Right ventricle myocardium inferior (tissue), 1 donor: Measurements from ENCODE around the gene ZSCAN25. TPM values are rescaled to one million over a fixed set of nuclear protein-coding genes. Genes with fewer than 3 reads are reported as not detected.
"Not testable (repeated sequence)": the region's sequence is repeated elsewhere in the genome, so short reads cannot be mapped to it uniquely, and the experiment has no call there.

Source experiments
- ATAC-seq: fragments of 200-7000 bp; cut with Tn5 transposase; one replicate; pipeline ENCODE4 v1.9.1; 2020; ENCODE audit warnings: mild to moderate bottlenecking, moderate library complexity
- DNase-seq: peaks from one replicate; pipeline ENCODE4 v3.0.0; 2021; ENCODE audit errors: missing footprints
- intact Hi-C: fragments of 100-400 bp; cut with DNase I; formaldehyde crosslinking; loops from one replicate; pipeline ENCODE4 v1.11.0; 2022
- long read RNA-seq: library from polyadenylated mRNA; unstranded; transcript quantifications from one replicate; pipeline ENCODE4 v2.0.0, GENCODE V29; 2021
- total RNA-seq: library from RNA; stranded (reverse); fragmentation: NEBNext Ultra II Directional; extraction: Animal tissue kit (Norgen Biotek cat#: 25700); gene quantifications from one replicate; pipeline ENCODE4 v1.2.1, GENCODE V29; 2021
- donor health status: DM: no; HTN: yes; CAD: no; lungs with severe emphysema.

ZSCAN25 gene
- 8.1 TPM for total RNA-seq
- long read RNA-seq, partial matches to known transcripts, result 0 of 4 reads
- long read RNA-seq, other reads (novel, unspliced or antisense), result 4 of 4 reads

DNA sequence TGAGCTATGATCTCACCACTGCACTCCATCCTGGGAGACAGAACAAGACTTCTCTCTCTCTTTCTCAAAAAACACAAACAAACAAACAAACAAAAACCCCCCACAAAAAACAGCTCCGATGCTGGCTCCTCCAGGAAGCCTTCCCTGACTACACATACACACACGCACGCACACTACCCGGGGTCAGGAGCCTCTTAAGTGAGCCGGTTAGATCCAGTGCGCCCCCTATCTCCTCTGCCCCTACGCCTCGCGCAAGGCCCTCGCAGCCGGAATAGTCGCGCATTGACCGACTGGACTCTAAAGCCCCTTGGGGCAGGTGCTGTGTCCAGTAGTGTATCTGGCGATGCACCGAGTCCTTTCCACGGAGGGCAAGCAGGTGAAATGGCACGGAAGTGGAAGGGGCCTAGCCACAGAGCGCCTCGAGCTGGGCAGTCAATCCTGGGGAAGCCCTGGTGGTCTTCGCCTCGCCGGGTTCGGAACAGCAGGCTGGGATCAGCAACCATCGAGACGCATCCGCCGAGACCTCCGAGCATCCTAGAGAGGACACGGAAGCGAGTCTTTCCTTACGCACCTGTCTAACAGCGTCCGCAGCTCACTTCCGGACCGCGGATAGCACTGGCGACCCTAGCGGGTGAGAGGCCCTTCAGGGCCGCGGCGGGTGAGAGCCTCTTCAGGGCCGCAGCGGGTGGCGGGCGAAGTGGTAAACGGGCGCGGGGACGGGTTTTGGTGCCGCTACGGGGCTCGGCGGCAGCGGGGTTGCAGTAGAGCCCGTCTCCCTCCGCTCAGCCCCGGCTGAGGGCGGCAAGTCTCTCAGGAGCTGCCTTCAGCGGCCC lies at the start of gene ZSCAN25:
Gene ZSCAN25 (plus strand): TSS at position 588 of the 833 bp plus-strand sequence. CDS start 2,661 bp downstream, outside the sequence.
- intact Hi-C loops, result no loop called here
- ATAC-seq, result peak; percentile 97
- peak; percentile 94 for DNase-seq

DNA sequence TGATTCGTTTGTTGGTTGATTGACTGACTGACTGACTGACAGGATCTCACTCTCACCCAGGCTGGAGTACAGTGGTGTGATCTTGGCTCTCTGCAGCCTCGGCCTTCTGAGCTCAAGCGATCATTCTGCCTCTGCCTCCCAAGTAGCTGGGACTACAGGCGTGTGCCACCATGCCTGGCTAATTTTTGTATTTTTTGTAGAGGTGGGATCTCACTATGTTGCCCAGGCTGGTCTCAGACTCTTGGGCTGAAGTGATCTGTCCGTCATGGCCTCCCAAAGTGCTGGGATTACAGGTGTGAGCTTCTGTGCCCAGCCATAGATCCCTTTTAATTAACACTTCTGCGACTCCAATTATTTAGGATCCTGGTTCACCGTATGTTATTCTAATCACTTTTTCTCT lies 48.0 kb upstream of the ZSCAN25 start:
- intact Hi-C loops, ATAC-seq, DNase-seq: not testable (repeated sequence)

DNA sequence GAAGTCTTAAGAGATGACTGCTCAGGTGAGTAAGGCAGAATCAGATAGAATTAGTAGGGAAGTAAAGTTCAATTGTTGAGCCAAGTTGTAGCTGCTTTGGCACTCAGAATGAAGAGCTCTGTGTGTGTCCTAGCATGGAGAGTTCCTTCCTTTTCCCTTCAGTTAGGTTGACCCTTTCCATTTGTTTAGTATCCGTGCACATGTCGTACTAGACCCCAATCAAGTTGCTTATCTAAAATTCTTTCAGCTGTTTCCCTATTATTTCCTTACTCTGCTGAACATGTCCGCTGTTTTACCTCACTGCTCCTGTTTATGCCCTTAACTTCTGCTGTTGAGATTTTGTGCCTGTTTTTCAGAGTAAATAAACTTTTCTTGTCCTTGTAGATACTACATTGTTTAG lies 45.0 kb upstream of the ZSCAN25 start:
- no peak for ATAC-seq
- no peak for DNase-seq
- intact Hi-C loops, result no loop called here

DNA sequence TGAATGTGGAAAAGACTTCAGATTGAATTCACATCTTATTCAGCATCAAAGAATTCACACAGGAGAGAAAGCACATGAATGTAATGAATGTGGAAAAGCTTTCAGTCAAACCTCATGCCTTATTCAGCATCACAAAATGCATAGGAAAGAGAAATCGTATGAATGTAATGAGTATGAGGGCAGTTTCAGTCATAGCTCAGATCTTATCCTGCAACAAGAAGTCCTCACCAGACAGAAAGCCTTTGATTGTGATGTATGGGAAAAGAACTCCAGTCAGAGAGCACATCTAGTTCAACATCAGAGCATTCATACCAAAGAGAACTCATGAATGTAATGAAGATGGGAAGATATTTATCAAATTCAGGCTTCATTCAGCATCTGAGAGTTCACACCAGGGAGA lies 43.5 kb upstream of the ZSCAN25 start:
- intact Hi-C loops, result no loop called here
- ATAC-seq (no peak), DNase-seq (no peak)

DNA sequence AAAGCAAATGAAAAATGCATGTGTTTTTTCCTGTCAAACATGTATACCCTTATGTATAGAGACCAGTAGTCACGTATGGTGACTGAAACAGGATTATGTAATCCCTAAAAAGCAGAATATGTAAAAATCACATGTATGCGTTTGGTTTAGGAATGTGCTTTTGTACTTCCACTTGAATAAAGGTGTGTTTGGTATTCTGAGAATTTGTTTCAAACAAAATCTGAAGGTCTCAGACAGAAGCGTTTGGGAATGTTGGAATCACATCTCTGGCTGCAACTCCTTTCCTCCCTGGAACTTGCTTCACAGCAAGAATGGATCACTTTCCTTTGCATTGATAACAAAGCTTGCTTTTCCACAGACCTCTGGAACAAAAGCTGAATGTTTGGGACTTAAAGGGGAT lies 40.5 kb upstream of the ZSCAN25 start:
- no peak for ATAC-seq
- no peak for DNase-seq
- intact Hi-C loops, result no loop called here

DNA sequence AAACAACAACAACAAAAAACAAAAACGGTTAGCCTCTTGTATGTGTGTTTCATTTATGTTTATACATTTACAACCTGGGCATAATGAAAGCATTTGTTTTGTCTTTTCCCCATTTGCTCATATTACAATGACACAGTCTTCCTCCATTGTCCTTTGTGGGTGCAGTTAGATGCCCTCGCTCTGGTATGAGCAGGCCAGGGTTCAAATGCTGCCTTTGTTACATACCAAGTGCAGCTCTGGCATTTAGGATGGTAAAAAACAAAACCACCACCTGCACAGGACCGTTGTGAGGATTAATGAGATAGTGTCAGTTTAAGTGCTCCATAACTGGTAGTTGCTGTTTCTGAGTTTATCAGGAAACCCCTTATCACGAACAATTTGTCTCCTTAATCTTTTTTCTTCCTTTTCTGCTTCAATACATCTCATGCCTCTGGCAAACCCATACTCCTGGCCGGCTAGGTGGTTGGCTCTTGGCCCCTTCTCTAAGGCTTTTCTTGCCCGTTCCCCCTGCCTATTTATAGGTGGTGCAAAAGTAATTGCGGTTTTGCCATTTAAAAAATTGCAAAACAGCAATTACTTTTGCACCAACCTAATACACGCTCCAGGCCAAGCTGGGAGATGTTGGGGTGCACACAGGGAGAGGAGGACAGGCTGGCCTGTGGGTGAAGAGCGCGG lies 37.3 kb upstream of the ZSCAN25 start:
- ATAC-seq, result no peak
- intact Hi-C loops, result no loop called here
- DNase-seq, result no peak

DNA sequence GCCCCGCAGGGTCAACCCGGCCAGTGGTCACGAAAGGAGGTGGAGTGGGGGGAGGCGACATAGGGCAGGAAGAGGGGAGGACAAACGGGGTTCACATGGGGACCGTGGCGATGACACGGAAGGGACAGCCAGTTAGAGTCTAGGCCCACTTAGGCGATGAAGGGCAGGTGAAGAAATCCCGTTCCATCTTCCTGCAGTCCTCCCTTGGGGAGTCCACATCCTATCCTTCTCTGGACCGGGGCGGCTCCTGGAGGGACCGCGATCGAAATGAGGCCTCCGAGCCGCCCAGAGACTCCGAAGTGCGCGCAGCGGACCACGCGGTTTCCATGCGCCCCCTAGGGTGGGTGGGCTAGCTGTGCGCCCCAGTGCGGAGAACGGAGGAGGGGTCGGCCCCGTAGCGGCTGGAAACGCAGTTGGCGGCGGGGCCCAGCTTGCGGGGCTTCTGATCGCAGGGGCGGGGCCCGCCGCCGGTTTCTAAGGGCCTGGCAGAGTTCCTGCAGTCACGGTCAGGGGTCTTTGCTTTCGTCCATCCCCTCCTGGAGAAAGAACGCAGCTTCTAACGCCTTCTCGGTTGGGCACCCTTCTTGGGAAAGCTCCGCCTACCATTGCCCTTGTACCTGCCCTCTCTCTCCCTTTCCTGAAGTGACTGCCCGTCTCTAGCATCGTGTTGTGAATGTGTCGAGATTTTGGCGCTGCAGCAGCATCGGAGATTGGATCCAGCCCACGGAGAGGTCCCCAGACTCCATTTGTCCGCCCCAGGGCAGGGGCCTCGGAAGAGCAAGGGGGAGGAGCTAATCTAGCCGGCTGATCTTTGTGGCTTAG lies 36.6 kb upstream of the ZSCAN25 start:
- intact Hi-C loops, result no loop called here
- peak; percentile 61 for ATAC-seq
- DNase-seq, result peak; percentile 74

DNA sequence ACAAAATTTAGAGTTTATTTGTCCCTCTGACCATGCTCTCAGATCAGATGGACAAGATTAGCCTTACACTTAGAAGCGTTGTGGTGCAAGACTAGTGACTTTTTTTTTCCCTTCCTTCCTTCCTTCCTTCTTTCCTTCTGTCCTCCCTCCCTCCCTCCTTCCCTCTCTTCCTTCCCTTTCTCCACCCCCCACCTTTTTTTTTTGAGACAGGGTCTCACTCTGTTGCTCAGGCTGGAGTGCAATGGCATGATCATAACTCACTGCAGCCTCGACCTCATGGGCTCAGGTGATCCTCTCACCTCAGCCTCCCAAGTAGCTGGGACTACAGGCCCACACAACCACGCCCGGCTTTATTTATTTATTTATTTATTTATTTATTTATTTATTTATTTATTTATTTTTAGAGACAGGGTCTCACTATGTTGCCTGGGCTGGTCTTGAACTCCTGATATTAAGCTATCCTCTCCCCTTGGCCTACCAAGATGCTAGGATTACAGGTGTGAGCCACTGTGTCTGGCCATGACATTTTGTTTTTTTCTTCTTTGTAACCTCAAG lies 35.9 kb upstream of the ZSCAN25 start:
- ATAC-seq, intact Hi-C loops, DNase-seq: not testable (repeated sequence)

DNA sequence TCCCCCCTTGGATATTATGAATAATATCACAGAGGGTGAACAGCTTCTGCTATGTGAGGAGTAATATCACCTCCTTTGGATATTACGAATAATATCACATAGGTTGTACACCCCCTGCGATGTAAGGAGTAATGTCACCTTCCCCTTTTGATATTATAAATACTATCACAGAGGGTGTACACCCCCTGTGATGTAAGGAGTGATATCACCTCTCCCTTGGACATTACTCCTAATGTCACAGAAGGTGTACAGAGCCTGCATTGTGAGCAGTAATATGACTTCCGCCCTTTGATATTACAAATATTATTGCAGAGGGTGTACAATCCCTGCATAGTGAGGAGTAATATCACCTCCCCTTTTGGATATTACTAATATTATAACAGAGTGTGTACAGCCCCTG lies 27.9 kb upstream of the ZSCAN25 start:
- DNase-seq (no peak), ATAC-seq (no peak)
- intact Hi-C loops, result no loop called here

DNA sequence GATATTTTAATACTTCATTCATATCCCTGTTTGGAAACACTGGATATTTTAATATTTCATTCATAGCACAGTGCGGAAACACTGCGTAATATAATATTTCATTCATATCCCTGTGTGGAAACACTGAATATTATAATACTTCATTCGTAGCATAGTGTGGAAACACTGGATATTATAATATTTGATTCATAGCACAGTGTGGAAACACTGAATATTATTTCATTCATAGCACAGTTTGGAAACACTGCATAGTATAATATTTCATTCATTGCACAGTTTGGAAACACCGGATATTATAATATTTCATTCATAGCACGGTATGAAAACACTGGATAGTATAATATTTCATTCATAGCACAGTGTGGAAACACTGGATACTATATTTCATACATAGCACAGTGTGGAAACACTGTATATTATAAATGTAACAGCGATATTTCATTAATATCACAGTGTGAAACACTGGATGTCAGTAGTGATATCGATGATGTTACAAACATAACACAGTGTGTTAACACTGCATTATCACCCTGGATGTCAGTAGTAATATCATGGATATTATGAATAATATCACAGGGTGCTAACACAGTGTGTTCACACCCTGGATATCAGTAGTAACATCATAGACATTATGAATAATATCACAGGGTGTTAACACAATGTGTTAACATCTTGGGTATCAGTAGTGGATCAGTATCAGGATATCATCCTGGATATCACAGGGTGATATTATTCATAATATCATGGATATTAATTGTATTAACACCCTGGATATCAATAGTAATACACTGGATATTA lies 21.6 kb upstream of the ZSCAN25 start:
- DNase-seq (no peak), ATAC-seq (no peak)
- intact Hi-C loops, result no loop called here

DNA sequence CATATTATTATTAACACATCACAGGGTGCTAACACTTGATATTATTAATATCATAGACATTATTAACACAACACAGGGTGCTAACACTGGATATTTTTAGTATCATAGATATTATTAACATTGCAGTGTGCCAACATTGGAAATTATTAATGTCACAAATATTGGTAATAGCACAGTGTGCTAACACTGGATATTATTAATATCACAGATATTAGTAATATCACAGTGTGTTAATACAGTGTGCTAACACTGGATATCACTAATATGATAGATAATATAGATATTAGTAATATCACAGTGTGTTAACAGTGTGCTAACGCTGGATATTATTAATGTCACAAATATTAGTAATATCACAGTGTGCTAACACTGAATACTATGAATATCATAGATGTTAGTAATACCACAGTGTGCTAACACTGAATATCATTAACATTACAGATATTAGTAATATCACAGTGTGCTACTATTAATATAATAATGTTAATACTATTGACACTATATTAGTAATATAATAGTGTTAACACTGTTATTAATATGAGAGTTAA lies 20.3 kb upstream of the ZSCAN25 start:
- intact Hi-C loops, result no loop called here
- ATAC-seq, result no peak
- DNase-seq, result no peak

DNA sequence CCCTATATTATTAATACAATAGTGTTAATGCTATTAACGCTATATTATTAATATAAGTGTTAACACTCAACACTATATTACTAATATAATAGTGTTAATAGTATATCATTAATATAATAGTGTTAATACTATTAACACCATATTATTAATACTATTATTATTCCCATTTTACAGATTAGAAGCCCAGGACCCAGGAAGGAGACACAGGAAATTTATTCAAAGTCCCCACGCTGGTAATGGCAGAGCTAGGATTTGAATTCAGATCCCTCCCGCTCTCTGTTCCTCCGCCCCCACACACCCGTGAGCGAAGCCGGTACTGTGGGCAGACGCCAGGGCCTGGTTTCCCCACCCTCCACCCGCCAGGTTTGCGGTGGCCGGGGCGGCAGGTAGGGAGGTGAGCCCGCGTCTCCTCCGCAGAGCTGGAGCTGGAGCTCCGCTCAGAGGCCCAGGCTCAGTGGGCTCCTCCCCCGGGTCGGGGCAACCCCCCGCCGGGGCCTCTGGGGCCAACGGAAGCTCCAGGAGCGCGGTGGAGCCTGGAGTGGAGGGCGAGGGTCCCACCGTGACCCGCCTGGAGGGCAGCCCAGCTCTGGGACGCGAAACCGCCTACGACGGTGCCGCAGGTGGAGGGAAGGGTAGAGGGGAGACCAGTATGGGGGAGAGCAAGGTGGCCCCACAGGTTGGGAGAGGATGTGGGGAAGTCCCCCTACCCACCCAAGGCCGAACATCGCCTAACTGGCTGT lies 18.8 kb upstream of the ZSCAN25 start, which contains the start of gene TMEM225B:
Gene TMEM225B (plus strand): TSS at position 506 of the 740 bp plus-strand sequence. CDS start 6,122 bp downstream, outside the sequence.
- ATAC-seq (no peak), DNase-seq (no peak)
- intact Hi-C loops, result no loop called here

DNA sequence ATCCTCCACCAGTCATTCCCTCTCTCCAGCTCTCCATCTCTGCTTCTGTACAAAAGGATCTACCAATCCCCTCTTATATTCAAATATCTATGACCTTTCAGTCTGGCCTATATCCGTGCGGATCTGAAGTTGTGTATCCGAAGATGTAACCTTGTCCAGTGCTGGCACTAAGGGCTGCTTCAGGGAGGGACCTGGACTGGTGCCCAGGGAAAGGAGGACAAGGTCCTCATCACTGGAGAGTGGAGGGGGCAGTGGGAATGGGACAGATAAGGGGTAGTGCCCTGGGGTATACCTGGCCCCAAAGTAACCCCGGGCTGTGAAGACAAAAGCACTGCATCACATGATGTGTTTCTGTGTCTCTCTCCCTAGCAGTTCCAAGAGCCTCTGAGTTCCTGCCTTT lies 16.9 kb upstream of the ZSCAN25 start:
- intact Hi-C loops, result no loop called here
- no peak for ATAC-seq
- DNase-seq, result no peak

DNA sequence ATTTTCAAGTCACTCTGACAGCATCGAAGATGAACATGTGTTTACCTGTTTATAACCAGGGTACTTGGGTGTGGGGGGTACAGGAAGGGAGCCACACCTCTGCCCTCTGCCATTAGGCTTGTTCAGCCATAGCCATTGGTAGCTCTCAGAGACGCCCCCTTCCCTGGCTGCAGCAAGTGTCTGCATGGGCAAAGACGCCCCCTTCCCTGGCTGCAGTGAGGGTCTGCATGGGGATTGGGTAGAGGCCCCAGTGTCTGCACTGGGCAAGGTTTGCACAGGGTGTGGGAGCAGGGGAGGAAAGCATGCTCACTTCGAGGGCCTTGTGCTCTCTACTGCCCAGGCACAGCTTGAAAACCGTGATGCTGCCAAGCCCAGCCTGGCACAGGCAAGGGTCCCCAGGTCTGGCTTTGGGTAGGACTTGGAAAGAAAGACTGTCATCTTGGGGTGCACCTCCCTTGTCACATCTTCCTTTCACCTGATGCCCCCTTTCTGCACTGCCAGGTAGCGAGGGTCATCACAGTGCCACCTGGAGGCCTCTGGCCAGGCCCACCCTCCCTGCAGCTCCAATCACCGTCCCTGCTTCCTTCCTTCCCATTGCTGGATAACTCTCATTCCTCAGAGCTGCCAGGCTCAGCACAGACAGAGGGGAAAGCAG lies 15.0 kb upstream of the ZSCAN25 start:
- no peak for ATAC-seq
- intact Hi-C loops, result no loop called here
- no peak for DNase-seq

DNA sequence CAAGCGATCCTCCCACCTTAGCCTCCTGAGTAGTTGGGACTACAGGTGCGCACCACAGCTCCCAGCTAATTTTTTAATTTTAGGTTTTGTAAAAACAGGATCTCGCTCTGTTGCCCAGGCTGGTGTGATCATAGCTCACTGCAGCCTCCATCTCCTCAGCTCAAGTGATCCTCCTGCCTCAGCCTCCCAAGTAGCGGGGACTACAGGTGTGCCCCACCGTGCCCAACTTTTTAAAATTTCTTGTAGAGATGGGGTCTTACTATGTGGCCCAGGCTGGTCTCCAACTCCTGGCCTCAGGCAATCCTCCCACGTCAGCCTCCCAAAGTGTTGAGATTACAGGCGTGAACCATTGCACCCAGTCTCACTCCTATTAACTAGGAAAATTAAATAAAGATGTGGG lies 11.2 kb upstream of the ZSCAN25 start:
- DNase-seq (no peak), ATAC-seq (no peak)
- intact Hi-C loops, result no loop called here

DNA sequence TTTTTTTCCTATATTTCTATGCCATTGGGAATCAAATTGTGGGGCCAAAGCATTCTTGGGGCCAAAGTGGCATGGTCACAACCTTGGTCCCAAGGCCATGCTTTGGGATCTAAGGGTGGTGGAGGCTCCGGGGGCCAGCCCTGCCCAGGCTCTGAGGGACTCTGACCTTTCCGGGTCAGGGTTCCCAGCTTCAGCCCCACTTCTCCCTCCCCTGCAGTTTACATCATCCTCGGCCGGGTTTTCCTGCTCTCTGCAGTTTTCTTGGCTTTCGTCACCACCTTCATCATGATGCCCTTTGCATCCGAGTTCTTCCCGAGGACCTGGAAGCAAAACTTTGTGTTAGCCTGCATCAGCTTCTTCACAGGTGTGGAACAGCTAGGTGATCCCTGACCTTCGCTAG lies 10.2 kb upstream of the ZSCAN25 start:
- intact Hi-C loops, result no loop called here
- ATAC-seq, result no peak
- no peak for DNase-seq

DNA sequence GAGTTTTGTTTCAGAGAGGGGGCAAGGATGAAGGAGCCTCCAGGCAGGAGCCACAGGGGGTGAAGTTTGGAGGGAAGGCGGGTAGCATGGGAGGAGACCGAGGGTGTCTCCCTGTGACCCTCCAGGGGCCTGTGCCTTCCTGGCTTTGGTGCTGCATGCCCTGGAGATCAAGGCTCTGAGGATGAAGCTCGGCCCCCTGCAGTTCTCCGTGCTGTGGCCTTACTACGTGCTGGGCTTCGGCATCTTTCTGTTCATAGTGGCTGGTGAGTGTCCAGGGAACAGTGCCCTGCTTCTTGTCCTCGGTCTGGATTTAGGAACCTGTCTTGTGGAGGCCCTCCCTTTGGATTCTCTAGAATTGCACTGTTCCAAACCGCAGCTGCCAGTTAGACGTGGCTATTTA lies 9.2 kb upstream of the ZSCAN25 start:
- intact Hi-C loops, result no loop called here
- no peak for DNase-seq
- no peak for ATAC-seq
